B cell (primary cell): ENCODE measurements around the gene BRF1. TPM values are rescaled to one million over a fixed set of nuclear protein-coding genes. Genes with fewer than 3 reads are reported as not detected.

Experiments used
- ATAC-seq: fragments of 200-7000 bp; cut with Tn5 transposase; one replicate; pipeline ENCODE4 v1.10.0; 2021; ENCODE audit warnings: low read depth, mild to moderate bottlenecking, moderate number of reproducible peaks, moderate library complexity
- CTCF ChIA-PET: fragments of 350-600 bp; sonication (Branson Sonifier 250); formaldehyde crosslinking; loops from one replicate; lab custom pipeline; 2021; ENCODE audit warnings: antibody characterized with exemption, inconsistent platforms; lab: Charles Lee
- POLR2A ChIA-PET: fragments of 350-600 bp; sonication (Branson Sonifier 250); formaldehyde crosslinking; loops from one replicate; lab custom pipeline; 2021; ENCODE audit warnings: antibody characterized with exemption; lab: Charles Lee
- DNase-seq: peaks from one replicate; pipeline ENCODE4 v3.0.0; 2013
- H2AFZ ChIP-seq: 2 replicates; pipeline ENCODE4 v1.6.1; 2012; ENCODE audit warnings: mild to moderate bottlenecking, low read depth, low read length; ENCODE audit not compliant: insufficient read depth, poor library complexity, severe bottlenecking
- H3K27ac ChIP-seq, 2 donors: 1 replicate in 1 of 2; 2 replicates in 1 of 2; pipeline ENCODE4 v1.5.1; 2012 to 2013; ENCODE audit warnings: low read length in 2 of 2, mild to moderate bottlenecking in 2 of 2, moderate library complexity in 1 of 2
- H3K27me3 ChIP-seq, 4 experiments: fragments of 200-600 bp in 1 of 4; sonication (generic) in 1 of 4; replicated peaks in 1 of 4; 1 replicate in 2 of 4; 2 replicates in 2 of 4; pipeline versions ENCODE4 v1.6.1 to v1.7.0; 2013 to 2016; ENCODE audit warnings: low read length in 3 of 4, mild to moderate bottlenecking in 2 of 4, mixed read lengths in 1 of 4, moderate library complexity in 1 of 4; ENCODE audit not compliant: insufficient read depth in 4 of 4, control insufficient read depth in 3 of 4; ENCODE audit errors: control extremely low read depth in 1 of 4
- H3K36me3 ChIP-seq, 2 experiments: replicated peaks in 1 of 2; 1 replicate in 1 of 2; 2 replicates in 1 of 2; pipeline versions ENCODE4 v1.6.1 to v1.7.1; 2013; ENCODE audit warnings: low read length in 1 of 2; ENCODE audit not compliant: insufficient read depth in 2 of 2, control insufficient read depth in 1 of 2; ENCODE audit errors: control extremely low read depth in 1 of 2, extremely low read depth in 1 of 2
- H3K4me1 ChIP-seq, 2 donors: fragments of 200-600 bp in 1 of 2; sonication (generic) in 1 of 2; 1 replicate in 1 of 2; 2 replicates in 1 of 2; pipeline versions ENCODE4 v1.5.1 to v1.6.1; 2013 to 2017; ENCODE audit warnings: low read length in 2 of 2; ENCODE audit not compliant: control insufficient read depth in 2 of 2, insufficient read depth in 2 of 2
- H3K4me2 ChIP-seq: replicated peaks from 2 replicates; pipeline ENCODE3; 2012; ENCODE audit warnings: mild to moderate bottlenecking, low read depth, low read length; ENCODE audit not compliant: poor library complexity, severe bottlenecking
- H3K4me3 ChIP-seq, 5 experiments: fragments of 200-600 bp in 1 of 5; sonication (generic) in 1 of 5; 1 replicate in 3 of 5; 2 replicates in 2 of 5; pipeline versions ENCODE4 v1.5.1 to v1.7.0; 2011 to 2016; ENCODE audit warnings: low read length in 4 of 5, mild to moderate bottlenecking in 4 of 5, low read depth in 2 of 5, control low read depth in 1 of 5, moderate library complexity in 1 of 5; ENCODE audit not compliant: insufficient read depth in 1 of 5; ENCODE audit errors: control extremely low read depth in 1 of 5, extremely low read depth in 1 of 5
- H3K79me2 ChIP-seq: fragments of 200-600 bp; sonication (generic); one replicate; pipeline ENCODE4 v1.6.0; 2016; ENCODE audit warnings: low read length; ENCODE audit not compliant: control insufficient read depth, insufficient read depth
- H3K9ac ChIP-seq: fragments of 200-600 bp; sonication (generic); 2 replicates; pipeline ENCODE4 v1.6.1; 2017; ENCODE audit warnings: mild to moderate bottlenecking, low read length, moderate library complexity
- H3K9me3 ChIP-seq, 3 donors: one replicate each; pipeline versions ENCODE4 v1.6.1 to v1.7.1; 2013; ENCODE audit warnings: low read length in 2 of 3; ENCODE audit not compliant: control insufficient read depth in 2 of 3, insufficient read depth in 1 of 3; ENCODE audit errors: control extremely low read depth in 1 of 3
- H4K20me1 ChIP-seq: 2 replicates; pipeline ENCODE4 v1.6.0; 2012; ENCODE audit warnings: mild to moderate bottlenecking, low read length; ENCODE audit not compliant: insufficient read depth, control insufficient read depth, poor library complexity, severe bottlenecking
- H3K27ac Mint-ChIP-seq: one replicate; pipeline ENCODE4 v1.8.0; 2021; ENCODE audit warnings: mixed read lengths
- H3K27me3 Mint-ChIP-seq: one replicate; pipeline ENCODE4 v1.8.0; 2021; ENCODE audit warnings: mixed read lengths
- H3K4me1 Mint-ChIP-seq: one replicate; pipeline ENCODE4 v1.8.0; 2021; ENCODE audit warnings: mixed read lengths
- H3K4me3 Mint-ChIP-seq: one replicate; pipeline ENCODE4 v1.8.0; 2021; ENCODE audit warnings: mixed read lengths
- H3K9me3 Mint-ChIP-seq: one replicate; pipeline ENCODE4 v1.8.0; 2022; ENCODE audit warnings: mixed read lengths; ENCODE audit not compliant: insufficient read depth
- EZH2 ChIP-seq: IDR thresholded peaks from 2 replicates; pipeline ENCODE4 v1.6.1; 2012; ENCODE audit warnings: borderline replicate concordance, low read depth, mild to moderate bottlenecking, moderate library complexity, low read length; ENCODE audit not compliant: insufficient read depth, poor library complexity, severe bottlenecking
- WGBS: methylation state at CpG from one replicate; pipeline ENCODE4 v1.1.5; 2013; ENCODE audit warnings: missing lambda C conversion rate; ENCODE audit not compliant: insufficient coverage; 5-methylcytosine and 5-hydroxymethylcytosine counted together
- intact Hi-C: fragments of 100-400 bp; cut with micrococcal nuclease; formaldehyde crosslinking; loops from one replicate; pipeline ENCODE4 v1.10.0; 2022
- polyA plus RNA-seq: library from polyadenylated mRNA; depleted of rRNA; stranded (reverse); fragments of >200 nt; gene quantifications from 2 replicates; pipeline ENCODE4 v1.2.3, GENCODE V29; 2012
- total RNA-seq, 2 donors: library from RNA; stranded (reverse); fragments of 120-200 nt in 1 of 2; gene quantifications; 1 replicate in 1 of 2; 2 replicates in 1 of 2; pipeline versions ENCODE4 v1.2.3 to v1.2.4, GENCODE V29; 2013 to 2022
- TF ChIP-seq, protein P1 (sequence below): fragments of 200-600 bp; IDR thresholded peaks from one replicate; pipeline ENCODE4 v1.8.0; 2022; ENCODE audit warnings: antibody characterized with exemption, mild to moderate bottlenecking

BRF1 gene
- total and polyA plus RNA-seq, 2 donors (not counting 1 experiment from before 2014, with no cell fraction given), result 24.5 to 55.8 TPM

DNA sequence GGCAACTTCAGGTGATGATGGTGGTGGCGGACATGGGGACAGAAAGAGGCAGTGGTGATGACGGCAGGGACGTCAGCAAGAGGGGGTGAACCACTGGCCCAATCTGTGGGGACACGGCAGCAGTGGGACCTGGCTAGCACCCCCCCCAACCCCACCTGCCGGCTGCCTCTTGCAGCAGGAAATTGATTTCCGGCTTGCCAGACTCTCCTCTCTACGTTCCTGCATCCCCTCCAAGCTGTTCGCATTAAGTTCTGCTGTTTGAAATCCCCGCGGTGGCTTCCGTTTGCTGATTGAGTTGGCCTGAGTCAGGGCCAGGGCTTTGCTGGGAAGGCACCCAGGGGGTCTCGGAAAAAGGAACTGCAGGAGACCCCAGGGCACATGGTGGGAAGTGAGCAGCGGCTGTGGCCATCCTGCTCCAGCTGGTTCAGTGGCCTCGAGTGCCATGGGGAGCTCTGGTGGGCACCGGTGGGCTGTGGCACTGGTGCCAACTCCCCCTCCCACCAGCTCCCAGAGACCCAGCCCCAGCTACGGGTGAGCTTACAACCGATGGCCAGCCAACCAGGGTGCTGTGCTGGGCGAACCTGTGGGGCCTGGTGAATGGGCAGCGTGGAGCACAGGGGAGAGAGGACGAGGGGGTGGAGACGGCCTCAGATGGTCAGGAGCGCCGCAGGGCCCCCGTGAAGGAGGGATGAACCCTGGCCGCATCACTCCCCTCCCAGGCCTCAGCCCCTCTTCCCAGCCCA is 105.1 kb downstream of the BRF1 start:
- no peaks in the 10 kb centered on the region for H3K9me3 Mint-ChIP-seq
- no peak for ATAC-seq
- peaks cover 39% of the 10 kb centered on the region for H3K27me3 Mint-ChIP-seq
- TF ChIP-seq EZH2, result no peak
- TF ChIP-seq, protein P1, sequence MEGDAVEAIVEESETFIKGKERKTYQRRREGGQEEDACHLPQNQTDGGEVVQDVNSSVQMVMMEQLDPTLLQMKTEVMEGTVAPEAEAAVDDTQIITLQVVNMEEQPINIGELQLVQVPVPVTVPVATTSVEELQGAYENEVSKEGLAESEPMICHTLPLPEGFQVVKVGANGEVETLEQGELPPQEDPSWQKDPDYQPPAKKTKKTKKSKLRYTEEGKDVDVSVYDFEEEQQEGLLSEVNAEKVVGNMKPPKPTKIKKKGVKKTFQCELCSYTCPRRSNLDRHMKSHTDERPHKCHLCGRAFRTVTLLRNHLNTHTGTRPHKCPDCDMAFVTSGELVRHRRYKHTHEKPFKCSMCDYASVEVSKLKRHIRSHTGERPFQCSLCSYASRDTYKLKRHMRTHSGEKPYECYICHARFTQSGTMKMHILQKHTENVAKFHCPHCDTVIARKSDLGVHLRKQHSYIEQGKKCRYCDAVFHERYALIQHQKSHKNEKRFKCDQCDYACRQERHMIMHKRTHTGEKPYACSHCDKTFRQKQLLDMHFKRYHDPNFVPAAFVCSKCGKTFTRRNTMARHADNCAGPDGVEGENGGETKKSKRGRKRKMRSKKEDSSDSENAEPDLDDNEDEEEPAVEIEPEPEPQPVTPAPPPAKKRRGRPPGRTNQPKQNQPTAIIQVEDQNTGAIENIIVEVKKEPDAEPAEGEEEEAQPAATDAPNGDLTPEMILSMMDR, result no peak
- CTCF ChIA-PET, result interaction anchor here (0.6 to 1.7 kb wide), 2 partner anchors 71 to 105 kb away, joined by 4 to 5 read pairs; no protein-coding TSS in a partner anchor
- DNase-seq, result no peak
- peak overlapping the region; percentile 68 for H3K4me2 ChIP-seq
- peaks cover 32% of the 10 kb centered on the region for H3K4me1 Mint-ChIP-seq
- no peaks in the 10 kb centered on the region for H3K79me2 ChIP-seq
- no peak overlapping the region for H3K27ac Mint-ChIP-seq
- intact Hi-C loops, result no loop called here
- no peak overlapping the region for H3K27ac ChIP-seq
- no peaks in the 10 kb centered on the region for H3K36me3 ChIP-seq
- H3K27me3 ChIP-seq, result peaks cover 0 to 72% (median 31%) of the 10 kb centered on the region in 4 experiments
- no peak overlapping the region for H3K9ac ChIP-seq
- H3K4me3 Mint-ChIP-seq, result peak overlapping the region; percentile 32
- 17% methylated on average over 21 of the region's 25 CpGs for WGBS
- peaks cover 0 to 11% (median 0%) of the 10 kb centered on the region in 3 donors for H3K9me3 ChIP-seq
- H3K4me1 ChIP-seq, result peaks cover 43 to 47% of the 10 kb centered on the region in 2 donors
- POLR2A ChIA-PET, result no interaction called here
- no peak overlapping the region for H2AFZ ChIP-seq
- H4K20me1 ChIP-seq, result no peaks in the 10 kb centered on the region
- H3K4me3 ChIP-seq, result no peak overlapping the region

- H3K4me1 Mint-ChIP-seq, result peaks cover 32% of the 10 kb centered on the region
- Histone ChIP-seq H3K36me3 (no peaks in the 10 kb centered on the region), H3K9me3 (peaks cover 0 to 11% (median 0%) of the 10 kb centered on the region in 3 donors), H4K20me1 (no peaks in the 10 kb centered on the region), H3K9ac (no peak overlapping the region), H3K4me1 (peaks cover 43 to 47% of the 10 kb centered on the region in 2 donors), H3K4me3 (no peak overlapping the region), H3K27me3 (peaks cover 0 to 66% (median 30%) of the 10 kb centered on the region in 4 experiments), H3K4me2 (peak overlapping the region; percentile 68), H3K27ac (no peak overlapping the region), H2AFZ (no peak overlapping the region), H3K79me2 (no peaks in the 10 kb centered on the region)
- no peak for ATAC-seq
- H3K27me3 Mint-ChIP-seq, result peaks cover 37% of the 10 kb centered on the region
- no peaks in the 10 kb centered on the region for H3K9me3 Mint-ChIP-seq
- CTCF ChIA-PET, result interaction anchor here (0.6 to 1.7 kb wide), 2 partner anchors 72 to 105 kb away, joined by 4 to 5 read pairs; no protein-coding TSS in a partner anchor
- H3K27ac Mint-ChIP-seq, result no peak overlapping the region
- 78% methylated on average over 6 of the region's 10 CpGs for WGBS
- intact Hi-C loops, result no loop called here
- no peak for DNase-seq
- TF ChIP-seq, protein P1, result no peak
- TF ChIP-seq EZH2, result no peak
- no peak overlapping the region for H3K4me3 Mint-ChIP-seq
- POLR2A ChIA-PET, result no interaction called here
These were observed 105.8 kb downstream of the BRF1 start for GRCh38 chr14:105195051-105195450.
